HepG2 (cell line): ENCODE data around the gene GGA2. TPM values are rescaled to one million over a fixed set of nuclear protein-coding genes. Genes with fewer than 3 reads are reported as not detected.

Experiments
- EP300 ChIP-seq, 3 experiments: sonication (generic) in 1 of 3; formaldehyde crosslinking in 1 of 3; IDR thresholded peaks; 2 replicates each; pipeline versions ENCODE4 v1.5.1 to v1.6.1; 2011 to 2020; ENCODE audit warnings: low read depth in 2 of 3, low read length in 2 of 3, borderline replicate concordance in 1 of 3, improper control_type of control experiment in 1 of 3, mild to moderate bottlenecking in 1 of 3, missing genetic modification reagents in 1 of 3, moderate library complexity in 1 of 3
- IRF9 ChIP-seq: sonication (generic); formaldehyde crosslinking; IDR thresholded peaks from 2 replicates; pipeline ENCODE4 v1.8.0; 2022; ENCODE audit warnings: missing genetic modification reagents, mild to moderate bottlenecking, borderline replicate concordance
- KLF12 ChIP-seq: sonication (generic); formaldehyde crosslinking; IDR thresholded peaks from 2 replicates; pipeline ENCODE4 v1.4.0; 2020; ENCODE audit warnings: missing genetic modification reagents, borderline replicate concordance
- MTF2 ChIP-seq: sonication (generic); formaldehyde crosslinking; IDR thresholded peaks from 2 replicates; pipeline ENCODE4 v1.5.0; 2020; ENCODE audit warnings: missing genetic modification reagents, borderline replicate concordance
- NFIC ChIP-seq: IDR thresholded peaks from 2 replicates; pipeline ENCODE4 v1.6.1; 2012; ENCODE audit warnings: mild to moderate bottlenecking, low read length, inconsistent platforms
- NR2F6 ChIP-seq, 2 experiments: IDR thresholded peaks; 2 replicates each; pipeline ENCODE4 v1.6.1; 2016; ENCODE audit warnings: antibody characterized with exemption in 1 of 2, mild to moderate bottlenecking in 1 of 2
- PLRG1 ChIP-seq: fragments of 450-650 bp; conservative IDR thresholded peaks from 2 replicates; pipeline ENCODE4 v1.6.1; 2016
- RBFOX2 ChIP-seq: fragments of 200-400 bp; formaldehyde crosslinking; IDR thresholded peaks from 2 replicates; pipeline ENCODE4 v1.6.1; 2017; ENCODE audit warnings: low read depth, mild to moderate bottlenecking, low read length
- SATB2 ChIP-seq: sonication (generic); formaldehyde crosslinking; IDR thresholded peaks from 2 replicates; pipeline ENCODE4 v1.5.0; 2020; ENCODE audit warnings: missing genetic modification reagents
- SP4 ChIP-seq: sonication (generic); formaldehyde crosslinking; IDR thresholded peaks from 2 replicates; pipeline ENCODE4 v1.8.1; 2023; ENCODE audit warnings: mild to moderate bottlenecking, missing genetic modification reagents
- STAT6 ChIP-seq: sonication (generic); formaldehyde crosslinking; IDR thresholded peaks from 2 replicates; pipeline ENCODE4 v1.4.0; 2020; ENCODE audit warnings: missing genetic modification reagents, mild to moderate bottlenecking, borderline replicate concordance
- TGIF2 ChIP-seq: IDR thresholded peaks from 2 replicates; pipeline ENCODE4 v1.6.1; 2016; ENCODE audit warnings: control low read depth, missing compliant biosample characterization
- ZFX ChIP-seq: sonication (generic); formaldehyde crosslinking; IDR thresholded peaks from 2 replicates; pipeline ENCODE4 v1.4.0; 2020; ENCODE audit warnings: mild to moderate bottlenecking, low read depth, missing genetic modification reagents, moderate library complexity
- ZNF101 ChIP-seq: sonication (generic); formaldehyde crosslinking; IDR thresholded peaks from 2 replicates; pipeline ENCODE4 v1.4.0; 2020; ENCODE audit warnings: mild to moderate bottlenecking, low read depth, missing genetic modification reagents, borderline replicate concordance
- ZNF180 ChIP-seq: sonication (generic); formaldehyde crosslinking; IDR thresholded peaks from 2 replicates; pipeline ENCODE4 v1.4.0; 2020; ENCODE audit warnings: low read depth, missing genetic modification reagents, borderline replicate concordance
- ZUFSP ChIP-seq: sonication (generic); formaldehyde crosslinking; IDR thresholded peaks from 2 replicates; pipeline ENCODE4 v1.9.0; 2021; ENCODE audit warnings: missing genetic modification reagents, mild to moderate bottlenecking, borderline replicate concordance
- ZXDC ChIP-seq: sonication (generic); formaldehyde crosslinking; IDR thresholded peaks from 2 replicates; pipeline ENCODE4 v1.5.0; 2020; ENCODE audit warnings: mild to moderate bottlenecking, missing genetic modification reagents
- polyA plus RNA-seq, 8 experiments: library from polyadenylated mRNA; depleted of rRNA in 3 of 8; stranded (reverse) in 7 of 8; unstranded in 1 of 8; fragments of >200 nt; fragmentation: Illumina TruSeq in 4 of 8; extraction: Trizol in 4 of 8; gene quantifications; 2 replicates each; pipeline versions ENCODE4 v1.2.1 to v1.2.3, GENCODE V29; 2011 to 2016; ENCODE audit warnings: low read depth in 4 of 8, missing spikeins in 1 of 8, mixed read lengths in 1 of 8; ENCODE audit not compliant: insufficient read depth in 1 of 8
- total RNA-seq, 5 experiments: library from RNA; depleted of rRNA; stranded (reverse); fragments of >200 nt; fragmentation: Illumina TruSeq; extraction: Trizol; gene quantifications; 2 replicates each; pipeline ENCODE4 v1.2.3, GENCODE V29; 2016; ENCODE audit warnings: low read depth in 1 of 5
- TF ChIP-seq, protein P1 (sequence below): sonication (generic); formaldehyde crosslinking; IDR thresholded peaks from 2 replicates; pipeline ENCODE4 v1.8.0; 2022; ENCODE audit warnings: mild to moderate bottlenecking, missing genetic modification reagents; ENCODE audit not compliant: insufficient replicate concordance

Gene GGA2
- total and polyA plus RNA-seq, 2 of the 13 experiments (the other 11 are each of a cell fraction or from before 2014, with no cell fraction given), result 51.5 to 69.8 TPM

DNA sequence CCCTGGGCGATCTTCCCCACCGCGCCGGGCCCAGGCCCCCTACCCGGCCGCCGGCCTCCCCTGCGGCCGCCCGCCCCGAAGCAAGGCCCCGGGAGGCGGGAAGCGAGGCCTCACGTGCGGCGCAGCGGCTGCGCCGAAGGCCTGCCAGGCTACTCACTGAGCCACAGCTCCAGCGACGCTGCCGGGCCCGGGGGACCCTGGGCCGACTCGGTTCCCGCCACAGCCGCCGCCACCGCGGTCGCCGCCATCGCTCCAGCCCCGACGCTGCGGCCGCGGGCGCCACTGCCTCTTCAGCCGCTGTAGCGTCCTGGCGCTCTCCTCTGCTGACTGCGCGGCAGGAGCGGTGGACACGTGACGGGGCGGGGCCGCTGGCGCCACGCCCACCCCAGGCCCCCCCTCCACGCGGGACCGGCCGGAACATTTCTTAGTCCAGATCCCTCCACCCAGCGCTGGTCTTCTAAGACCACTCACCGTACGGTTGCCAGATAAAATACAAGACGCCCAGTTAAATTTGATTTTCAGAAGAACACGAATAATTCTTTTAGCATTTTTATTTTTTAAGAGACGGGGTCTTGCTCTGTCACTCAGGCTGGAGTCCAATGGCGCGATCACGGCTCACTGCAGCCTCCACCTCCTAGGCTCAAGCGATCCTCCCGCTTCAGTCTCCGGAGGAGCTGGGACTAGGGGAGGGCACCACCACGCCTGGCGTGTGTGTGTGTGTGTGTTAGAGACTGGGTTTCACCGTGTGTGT, at the start of gene GGA2 (continued):
- TF ChIP-seq STAT6 (CRISPR knock-in tag) (no peak), ZNF180 (CRISPR knock-in tag) (peak; percentile 36; the same call in 1 of the 2 replicates), RBFOX2 (peak; percentile 98), KLF12 (CRISPR knock-in tag) (peak; percentile 97), ZUFSP (CRISPR knock-in tag) (no peak), TGIF2 (CRISPR knock-in tag) (no peak), ZNF101 (CRISPR knock-in tag) (peak; percentile 52; the same call in 1 of the 2 replicates), ZXDC (peak; percentile 97), NR2F6 (IDR thresholded peaks at IDR 0.05) (no peak), NR2F6 (CRISPR knock-in tag; IDR thresholded peaks at IDR 0.05) (peak; percentile 62; the same call in 1 of the 2 replicates), ZFX (CRISPR knock-in tag) (peak; percentile 99), EP300 (IDR thresholded peaks at IDR 0.05; ENCODE audit: low read depth in 2 of 2, low read length in 2 of 2) (peak in 1 of 2 experiments; percentile 33; a peak in 1 of 4 replicates), EP300 (CRISPR knock-in tag; IDR thresholded peaks at IDR 0.05; ENCODE audit: borderline replicate concordance) (no peak; the same call in 1 of the 2 replicates), MTF2 (CRISPR knock-in tag) (no peak; the same call in 1 of the 2 replicates), SATB2 (peak; percentile 96), NFIC (no peak), SP4 (CRISPR knock-in tag) (peak; percentile 99), IRF9 (CRISPR knock-in tag) (peak; percentile 93), PLRG1 (no peak)
- TF ChIP-seq, protein P1, sequence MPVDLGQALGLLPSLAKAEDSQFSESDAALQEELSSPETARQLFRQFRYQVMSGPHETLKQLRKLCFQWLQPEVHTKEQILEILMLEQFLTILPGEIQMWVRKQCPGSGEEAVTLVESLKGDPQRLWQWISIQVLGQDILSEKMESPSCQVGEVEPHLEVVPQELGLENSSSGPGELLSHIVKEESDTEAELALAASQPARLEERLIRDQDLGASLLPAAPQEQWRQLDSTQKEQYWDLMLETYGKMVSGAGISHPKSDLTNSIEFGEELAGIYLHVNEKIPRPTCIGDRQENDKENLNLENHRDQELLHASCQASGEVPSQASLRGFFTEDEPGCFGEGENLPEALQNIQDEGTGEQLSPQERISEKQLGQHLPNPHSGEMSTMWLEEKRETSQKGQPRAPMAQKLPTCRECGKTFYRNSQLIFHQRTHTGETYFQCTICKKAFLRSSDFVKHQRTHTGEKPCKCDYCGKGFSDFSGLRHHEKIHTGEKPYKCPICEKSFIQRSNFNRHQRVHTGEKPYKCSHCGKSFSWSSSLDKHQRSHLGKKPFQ (CRISPR knock-in tag), result peak; percentile 84
